ENCODE measurements around the gene CLPTM1. TPM values are rescaled to one million over a fixed set of nuclear protein-coding genes. Genes with fewer than 3 reads are reported as not detected.

Gene CLPTM1
- total and polyA plus RNA-seq, 9 donors, result 36.4 to 103 (median 81.6) TPM

- TF ChIP-seq EP300 (IDR thresholded peaks at IDR 0.05) (no peak), CTCF (IDR thresholded peaks at IDR 0.05) (no peak), POLR2A (IDR thresholded peaks at IDR 0.05) (no peak)
- H3K9me3 ChIP-seq, result no peaks in the 10 kb centered on the region
- DNase-seq, result no peak
- no peak overlapping the region for H3K4me3 ChIP-seq
- H3K27ac ChIP-seq, result no peak overlapping the region
- H3K4me1 ChIP-seq (ENCODE audit: insufficient read depth), result no peaks in the 10 kb centered on the region
- no peaks in the 10 kb centered on the region for H3K36me3 ChIP-seq
- 62 to 77% (median 73%) methylated on average over 10 of the region's 10 CpGs for WGBS, 3 donors
- intact Hi-C loops (cut with DNase I), result no loop called here
- H3K27me3 ChIP-seq, result no peaks in the 10 kb centered on the region
These were observed 11.4 kb upstream of the CLPTM1 start for GRCh38 chr19:44943801-44944249.

- H3K36me3 ChIP-seq, result no peaks in the 10 kb centered on the region
- H3K9me3 ChIP-seq, result no peaks in the 10 kb centered on the region
- no peak overlapping the region for H3K27ac ChIP-seq
- 89 to 93% (median 92%) methylated on average over 13 of the region's 13 CpGs for WGBS, 3 donors
- TF ChIP-seq POLR2A (IDR thresholded peaks at IDR 0.05) (no peak), EP300 (IDR thresholded peaks at IDR 0.05) (no peak), CTCF (IDR thresholded peaks at IDR 0.05) (no peak)
- no peaks in the 10 kb centered on the region for H3K27me3 ChIP-seq
- no peak for DNase-seq
- no peak overlapping the region for H3K4me3 ChIP-seq
- intact Hi-C loops (cut with DNase I), result no loop called here
- H3K4me1 ChIP-seq (ENCODE audit: insufficient read depth), result peaks cover 2% of the 10 kb centered on the region
These were observed 8.1 kb upstream of the CLPTM1 start for GRCh38 chr19:44947041-44947581.

GRCh38 chr19:44948237-44948636, 6.9 kb upstream of the CLPTM1 start:
- no peaks in the 10 kb centered on the region for H3K27me3 ChIP-seq
- DNase-seq, result no peak
- 70 to 74% (median 73%) methylated on average over 5 of the region's 5 CpGs for WGBS, 3 donors
- peaks cover 2% of the 10 kb centered on the region for H3K4me1 ChIP-seq (ENCODE audit: insufficient read depth)
- no peaks in the 10 kb centered on the region for H3K9me3 ChIP-seq
- no peaks in the 10 kb centered on the region for H3K36me3 ChIP-seq
- no peak overlapping the region for H3K4me3 ChIP-seq
- TF ChIP-seq EP300 (IDR thresholded peaks at IDR 0.05), result no peak
- no peak for TF ChIP-seq POLR2A (IDR thresholded peaks at IDR 0.05)
- TF ChIP-seq CTCF (IDR thresholded peaks at IDR 0.05), result no peak
- intact Hi-C loops (cut with DNase I), result loop anchor here in 1 of 4 donors (2.0 kb wide), 1 partner anchor 43 kb away; the partner anchor contains the start of gene APOE
- H3K27ac ChIP-seq, result no peak overlapping the region

- Histone ChIP-seq H3K36me3 (no peaks in the 10 kb centered on the region), H3K4me1 (ENCODE audit: insufficient read depth) (peaks cover 2% of the 10 kb centered on the region), H3K4me3 (no peak overlapping the region), H3K9me3 (no peaks in the 10 kb centered on the region), H3K27me3 (no peaks in the 10 kb centered on the region), H3K27ac (no peak overlapping the region)
- DNase-seq, result no peak
- WGBS, 3 donors, result 85 to 91% (median 90%) methylated on average over 4 to 5 of the region's 5 CpGs
- TF ChIP-seq EP300 (IDR thresholded peaks at IDR 0.05) (no peak), CTCF (IDR thresholded peaks at IDR 0.05) (no peak), POLR2A (IDR thresholded peaks at IDR 0.05) (no peak)
- intact Hi-C loops (cut with DNase I), result loop anchor here in 1 of 4 donors (2.0 kb wide), 1 partner anchor 44 kb away; the partner anchor contains the start of gene APOE
These were observed 6.3 kb upstream of the CLPTM1 start for GRCh38 chr19:44948763-44949374.

All from ovary (tissue), 9 donors.